SKM-1 treated with dmso at 0.1 percent for 144 hours (cell line): ENCODE results near the gene POLA2.
"Not testable (repeated sequence)": the region's sequence is repeated elsewhere in the genome, so short reads cannot be mapped to it uniquely, and the experiment has no call there.

ENCODE experiments used
- DNase-seq: peaks from one replicate; lab custom pipeline; 2025; ENCODE audit not compliant: unreplicated experiment; lab: John Stamatoyannopoulos, UW

The POLA2 gene, protein sequence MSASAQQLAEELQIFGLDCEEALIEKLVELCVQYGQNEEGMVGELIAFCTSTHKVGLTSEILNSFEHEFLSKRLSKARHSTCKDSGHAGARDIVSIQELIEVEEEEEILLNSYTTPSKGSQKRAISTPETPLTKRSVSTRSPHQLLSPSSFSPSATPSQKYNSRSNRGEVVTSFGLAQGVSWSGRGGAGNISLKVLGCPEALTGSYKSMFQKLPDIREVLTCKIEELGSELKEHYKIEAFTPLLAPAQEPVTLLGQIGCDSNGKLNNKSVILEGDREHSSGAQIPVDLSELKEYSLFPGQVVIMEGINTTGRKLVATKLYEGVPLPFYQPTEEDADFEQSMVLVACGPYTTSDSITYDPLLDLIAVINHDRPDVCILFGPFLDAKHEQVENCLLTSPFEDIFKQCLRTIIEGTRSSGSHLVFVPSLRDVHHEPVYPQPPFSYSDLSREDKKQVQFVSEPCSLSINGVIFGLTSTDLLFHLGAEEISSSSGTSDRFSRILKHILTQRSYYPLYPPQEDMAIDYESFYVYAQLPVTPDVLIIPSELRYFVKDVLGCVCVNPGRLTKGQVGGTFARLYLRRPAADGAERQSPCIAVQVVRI

GRCh38 chr11:65261591-65262380 lies at the start of gene POLA2:
TSS of gene POLA2 (plus strand) at chr11:65261962. CDS start at chr11:65262293, 331 bp downstream.
- peak; percentile 97 for DNase-seq

DNA sequence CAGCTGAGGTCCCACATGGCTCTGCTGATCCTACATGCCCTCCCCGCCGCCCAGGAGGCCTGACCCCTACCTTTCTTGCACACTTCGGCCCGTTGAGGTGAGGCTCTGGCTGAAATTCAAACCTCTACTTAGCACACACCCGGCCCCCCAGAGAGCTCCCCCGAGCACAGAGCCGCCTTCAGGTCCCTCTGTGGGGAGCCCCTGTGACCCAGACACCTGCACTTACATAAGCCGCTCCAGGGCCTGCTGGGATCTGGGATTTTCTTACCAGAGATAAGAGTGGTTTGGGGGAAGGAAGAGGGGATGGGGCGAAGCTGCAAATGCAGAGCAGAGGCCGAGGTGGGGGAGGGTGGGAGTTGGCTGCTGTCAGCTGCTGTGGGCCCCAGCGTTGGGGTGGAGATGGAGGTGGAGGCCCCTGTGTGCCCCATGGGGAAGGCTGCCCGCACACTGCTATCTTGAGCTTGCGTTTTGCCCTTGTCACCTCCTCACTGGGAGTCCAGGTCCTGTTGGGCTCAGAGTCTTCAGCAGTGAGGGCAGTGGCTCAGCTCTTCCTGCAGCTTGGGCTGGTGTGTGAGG lies 49.4 kb upstream of the POLA2 start:
- no peak for DNase-seq

GRCh38 chr11:65213322-65214211 lies 48.2 kb upstream of the POLA2 start:
- DNase-seq = peak; percentile 73

DNA sequence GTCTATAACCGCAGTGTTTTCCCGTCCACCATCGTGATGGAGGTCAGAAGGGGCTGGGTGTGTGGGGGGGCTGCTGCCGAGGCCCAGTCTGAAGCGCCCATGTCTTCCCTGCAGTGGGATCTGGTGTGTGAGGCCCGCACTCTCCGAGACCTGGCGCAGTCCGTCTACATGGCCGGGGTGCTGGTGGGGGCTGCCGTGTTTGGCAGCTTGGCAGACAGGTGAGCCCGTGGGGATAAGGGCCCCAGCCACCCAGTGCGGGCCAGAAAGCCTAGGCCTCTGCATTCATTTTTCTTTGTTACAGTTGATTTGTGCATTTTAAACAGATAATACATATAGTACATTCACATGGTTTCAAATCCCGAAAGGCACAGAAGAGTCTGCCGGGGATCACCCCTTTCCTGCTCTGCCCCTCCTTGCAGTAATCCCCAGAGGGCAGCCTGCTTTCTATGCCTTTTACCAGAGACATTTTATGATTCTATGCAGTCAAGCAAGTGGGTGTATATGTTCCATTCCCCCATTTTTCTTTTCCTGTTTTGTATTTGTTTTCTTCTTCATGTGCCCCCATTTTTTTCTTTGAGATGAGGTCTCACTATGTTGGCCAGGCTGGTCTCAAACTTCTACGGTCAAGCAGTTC lies 47.4 kb upstream of the POLA2 start:
- DNase-seq = no peak

GRCh38 chr11:65215441-65216076 lies 46.2 kb upstream of the POLA2 start:
- DNase-seq = no peak

GRCh38 chr11:65216830-65217229 lies 44.9 kb upstream of the POLA2 start:
- DNase-seq = no peak

GRCh38 chr11:65217441-65218423 lies 44.0 kb upstream of the POLA2 start:
- DNase-seq = no peak

- DNase-seq = no peak
Observed at GRCh38 chr11:65218446-65218845, 43.3 kb upstream of the POLA2 start.

GRCh38 chr11:65219930-65220213 lies 41.9 kb upstream of the POLA2 start:
- no peak for DNase-seq

DNA sequence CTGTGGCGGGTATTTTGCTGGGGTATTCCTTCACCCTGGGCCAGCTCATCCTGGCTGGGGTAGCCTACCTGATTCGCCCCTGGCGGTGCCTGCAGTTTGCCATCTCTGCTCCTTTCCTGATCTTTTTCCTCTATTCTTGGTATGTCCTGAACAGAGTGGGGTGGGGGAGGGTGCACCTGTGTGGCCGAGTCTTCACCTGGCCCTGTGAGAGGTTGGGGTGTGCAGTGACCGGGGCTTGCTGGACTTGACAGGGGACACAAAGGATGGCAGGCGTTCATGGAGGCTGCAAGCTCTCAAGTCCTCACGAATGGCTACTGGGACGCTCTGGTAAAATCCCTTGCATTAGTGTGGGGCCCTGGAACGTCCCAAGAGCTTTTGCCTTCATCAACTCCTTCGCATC lies 40.7 kb upstream of the POLA2 start:
- DNase-seq = no peak

- no peak for DNase-seq
Observed at GRCh38 chr11:65223011-65223410, 38.8 kb upstream of the POLA2 start.

GRCh38 chr11:65224930-65225278 lies 36.9 kb upstream of the POLA2 start:
- DNase-seq = no peak

DNA sequence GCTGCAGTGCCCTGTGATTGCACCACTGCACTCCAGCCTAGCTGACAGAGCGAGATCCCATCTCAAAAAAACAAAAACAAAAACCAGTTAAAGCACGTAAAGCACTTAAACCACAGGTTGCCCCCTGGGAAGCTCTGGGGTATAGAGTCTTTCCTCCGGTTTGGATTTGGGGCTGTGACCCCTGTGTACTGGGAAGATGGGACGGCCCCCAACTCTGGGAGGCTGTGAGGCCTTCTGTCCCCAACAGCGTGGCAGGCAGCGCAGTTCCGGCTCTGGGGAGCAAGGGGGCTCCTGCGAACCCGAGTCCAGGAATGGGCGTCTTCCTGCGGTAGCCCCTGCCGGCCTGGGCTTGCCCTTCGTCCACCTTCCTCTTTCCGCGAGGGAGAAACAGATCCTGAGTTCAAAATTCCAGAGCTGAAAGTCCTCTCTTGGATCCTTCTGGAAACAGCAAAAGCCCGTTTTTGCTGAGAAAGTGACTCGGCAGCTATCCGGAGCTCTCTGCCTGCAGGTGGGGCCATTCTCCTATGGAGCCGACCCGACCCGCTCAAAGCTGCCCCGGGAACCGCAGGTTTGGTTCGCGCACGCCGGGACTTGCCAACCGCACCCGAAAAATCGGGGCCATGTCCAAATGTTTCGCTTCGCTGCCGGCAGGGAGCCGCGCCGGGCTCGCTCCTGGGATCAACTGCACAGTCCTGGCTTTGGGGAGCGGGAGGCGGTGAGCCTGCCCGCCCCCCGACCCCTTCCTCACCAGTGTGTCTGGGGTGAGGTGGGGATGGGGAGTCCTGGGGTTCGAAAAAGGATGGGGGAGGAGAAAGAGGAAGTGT lies 36.3 kb upstream of the POLA2 start:
- peak; percentile 67 for DNase-seq

GRCh38 chr11:65226103-65226442 lies 35.7 kb upstream of the POLA2 start:
- DNase-seq = no peak

- no peak for DNase-seq
Observed at GRCh38 chr11:65227879-65228278, 33.9 kb upstream of the POLA2 start.

DNA sequence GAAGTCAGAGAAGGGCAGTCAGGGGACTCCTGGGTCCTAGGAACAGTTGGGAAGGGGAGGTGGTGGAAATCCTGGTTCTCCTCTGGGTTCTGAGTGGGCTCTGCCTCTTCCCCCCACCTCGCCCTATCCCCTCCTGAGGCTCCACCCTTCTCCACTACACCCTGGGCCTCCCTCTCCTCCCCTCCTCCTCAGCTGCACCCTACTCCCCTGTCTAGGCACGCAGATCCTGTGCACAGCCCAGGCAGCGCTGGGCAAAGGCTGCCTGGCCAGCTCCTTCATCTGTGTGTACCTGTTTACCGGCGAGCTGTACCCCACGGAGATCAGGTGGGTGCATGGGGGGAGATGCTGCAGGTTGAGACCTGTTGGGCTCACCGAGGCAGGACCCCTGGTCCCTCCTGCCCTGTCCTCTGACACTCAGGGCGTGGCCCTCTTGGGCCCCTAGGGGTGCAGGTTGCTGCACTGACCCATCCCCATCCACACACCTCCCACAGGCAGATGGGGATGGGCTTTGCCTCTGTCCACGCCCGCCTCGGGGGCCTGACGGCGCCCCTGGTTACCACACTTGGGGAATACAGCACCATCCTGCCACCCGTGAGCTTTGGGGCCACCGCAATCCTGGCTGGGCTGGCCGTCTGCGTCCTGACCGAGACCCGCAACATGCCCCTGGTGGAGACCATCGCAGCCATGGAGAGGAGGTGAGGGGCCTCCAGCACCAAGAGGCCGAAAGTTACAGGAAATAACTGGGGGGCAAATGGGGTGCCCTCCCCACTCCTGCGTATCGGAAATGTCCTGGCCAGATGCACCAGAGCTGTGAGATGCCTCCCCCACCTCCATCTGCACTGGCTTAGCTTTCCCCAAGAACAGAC lies 25.3 kb upstream of the POLA2 start:
- no peak for DNase-seq

DNA sequence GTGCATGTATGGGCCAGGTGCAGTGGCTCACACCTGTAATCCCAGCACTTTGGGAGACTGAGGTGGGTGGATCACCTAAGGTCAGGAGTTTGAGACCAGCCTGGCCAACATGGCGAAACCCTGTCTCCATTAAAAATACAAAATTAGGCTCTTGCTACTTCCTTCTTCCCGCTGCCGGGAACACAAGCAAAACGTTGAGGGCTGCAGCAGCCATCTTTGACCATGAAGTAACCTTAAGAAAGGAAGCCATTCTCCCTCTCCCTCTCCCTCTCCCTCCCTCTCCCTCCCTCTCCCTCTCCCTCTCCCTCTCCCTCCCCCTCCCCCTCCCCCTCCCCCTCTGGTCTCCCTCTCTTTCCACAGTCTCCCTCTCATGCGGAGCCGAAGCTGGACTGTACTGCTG lies 23.5 kb upstream of the POLA2 start:
- not testable (repeated sequence) for DNase-seq
